Measurements from ENCODE around the gene PCNX4. TPM values are rescaled to one million over a fixed set of nuclear protein-coding genes. Genes with fewer than 3 reads are reported as not detected.

Gene PCNX4
- total RNA-seq, 6 donors from 2014 or later, result 35.0 to 75.1 (median 48.7) TPM

- H3K9me3 ChIP-seq, result no peaks in the 10 kb centered on the region
- H3K4me1 ChIP-seq, result peaks cover 8 to 35% (median 19%) of the 10 kb centered on the region in 4 donors
- no peak overlapping the region for H3K4me3 ChIP-seq
- H3K27me3 ChIP-seq, result no peaks in the 10 kb centered on the region
- 74 to 77% methylated on average over 3 of the region's 3 CpGs for WGBS, 2 donors
- peaks cover 0 to 30% (median under 1%) of the 10 kb centered on the region in 4 donors for H3K36me3 ChIP-seq
- peak overlapping the region in 2 of 4 donors; percentile 67 to 73 for H3K27ac ChIP-seq
- DNase-seq (peak in 1 of 2 donors; percentile 31), ATAC-seq (ENCODE audit: low FRiP score in 2 of 2) (no peak)
- TF ChIP-seq POLR2A (IDR thresholded peaks at IDR 0.05) (no peak), EP300 (IDR thresholded peaks at IDR 0.05) (no peak), POLR2AphosphoS5 (IDR thresholded peaks at IDR 0.05) (no peak), CTCF (IDR thresholded peaks at IDR 0.05) (no peak)
Observed at GRCh38 chr14:60153991-60154390, 62.3 kb downstream of the PCNX4 start.

GRCh38 chr14:60154671-60155070 is 62.9 kb downstream of the PCNX4 start:
- Histone ChIP-seq H3K4me1 (peaks cover 8 to 37% (median 19%) of the 10 kb centered on the region in 4 donors), H3K27ac (peak overlapping the region in 2 of 4 donors; percentile 67 to 73)
- WGBS, 2 donors, result 78 to 91% methylated on average over 2 of the region's 2 CpGs

GRCh38 chr14:60160422-60160821 is 68.7 kb downstream of the PCNX4 start:
- no peak for TF ChIP-seq EP300 (IDR thresholded peaks at IDR 0.05)
- TF ChIP-seq POLR2A (IDR thresholded peaks at IDR 0.05), result no peak
- TF ChIP-seq CTCF (IDR thresholded peaks at IDR 0.05), result no peak
- no peak for TF ChIP-seq POLR2AphosphoS5 (IDR thresholded peaks at IDR 0.05)
- DNase-seq (no peak), ATAC-seq (ENCODE audit: low FRiP score in 2 of 2) (no peak)
- 82 to 88% methylated on average over 7 of the region's 7 CpGs for WGBS, 2 donors
- Histone ChIP-seq H3K9me3 (no peaks in the 10 kb centered on the region), H3K27ac (no peak overlapping the region), H3K4me1 (peaks cover 6 to 38% (median 11%) of the 10 kb centered on the region in 4 donors), H3K27me3 (no peaks in the 10 kb centered on the region), H3K4me3 (no peak overlapping the region), H3K36me3 (no peaks in the 10 kb centered on the region)

More at GRCh38 chr14:60154671-60155070, 62.9 kb downstream of the PCNX4 start:
- H3K9me3 ChIP-seq, result no peaks in the 10 kb centered on the region
- no peaks in the 10 kb centered on the region for H3K27me3 ChIP-seq
- DNase-seq (no peak), ATAC-seq (ENCODE audit: low FRiP score in 2 of 2) (no peak)
- H3K36me3 ChIP-seq, result peaks cover 0 to 24% (median 0%) of the 10 kb centered on the region in 4 donors
- no peak for TF ChIP-seq CTCF (IDR thresholded peaks at IDR 0.05)
- no peak for TF ChIP-seq EP300 (IDR thresholded peaks at IDR 0.05)
- no peak for TF ChIP-seq POLR2A (IDR thresholded peaks at IDR 0.05)
- TF ChIP-seq POLR2AphosphoS5 (IDR thresholded peaks at IDR 0.05), result no peak
- H3K4me3 ChIP-seq, result no peak overlapping the region

- Histone ChIP-seq H3K36me3 (no peaks in the 10 kb centered on the region), H3K4me1 (peaks cover 12 to 47% (median 19%) of the 10 kb centered on the region in 4 donors), H3K27ac (no peak overlapping the region), H3K4me3 (no peak overlapping the region), H3K9me3 (no peaks in the 10 kb centered on the region), H3K27me3 (no peaks in the 10 kb centered on the region)
- no peak for ATAC-seq (ENCODE audit: low FRiP score in 2 of 2)
- no peak for DNase-seq
- WGBS, 2 donors, result 67 to 71% methylated on average over 1 to 2 of the region's 2 CpGs
- no peak for TF ChIP-seq EP300 (IDR thresholded peaks at IDR 0.05)
- TF ChIP-seq POLR2A (IDR thresholded peaks at IDR 0.05), result no peak
- TF ChIP-seq POLR2AphosphoS5 (IDR thresholded peaks at IDR 0.05), result no peak
- TF ChIP-seq CTCF (IDR thresholded peaks at IDR 0.05), result no peak
Observed at GRCh38 chr14:60161196-60162107, 69.7 kb downstream of the PCNX4 start.
